CD14-positive monocyte (primary cell): ENCODE results near the gene DMAC1. TPM values are rescaled to one million over a fixed set of nuclear protein-coding genes. Genes with fewer than 3 reads are reported as not detected.

Experiments used
- DNase-seq, 3 donors: peaks; one replicate each; pipeline ENCODE4 v3.0.0-alpha.2; 2011 to 2022
- H2AFZ ChIP-seq: 2 replicates; pipeline ENCODE4 v1.6.0; 2012; ENCODE audit warnings: mild to moderate bottlenecking, low read depth, low read length, inconsistent platforms; ENCODE audit not compliant: insufficient read depth, poor library complexity, severe bottlenecking
- H3K27ac ChIP-seq, 2 donors: 1 replicate in 1 of 2; 2 replicates in 1 of 2; pipeline ENCODE4 v1.5.1; 2012 to 2013; ENCODE audit warnings: low read length in 2 of 2, control low read depth in 1 of 2, inconsistent platforms in 1 of 2, low read depth in 1 of 2, mild to moderate bottlenecking in 1 of 2
- H3K27me3 ChIP-seq, 2 donors: one replicate each; pipeline versions ENCODE4 v1.6.0 to v1.6.1; 2011 to 2013; ENCODE audit warnings: low read length in 2 of 2; ENCODE audit not compliant: control insufficient read depth in 2 of 2, insufficient read depth in 2 of 2
- H3K36me3 ChIP-seq, 2 donors: replicated peaks in 1 of 2; 1 replicate in 1 of 2; 2 replicates in 1 of 2; pipeline versions ENCODE4 v1.5.1 to v1.6.1; 2012 to 2013; ENCODE audit warnings: low read length in 2 of 2, control low read depth in 1 of 2, inconsistent platforms in 1 of 2, mild to moderate bottlenecking in 1 of 2; ENCODE audit not compliant: insufficient read depth in 2 of 2, control insufficient read depth in 1 of 2
- H3K4me1 ChIP-seq, 2 donors: 1 replicate in 1 of 2; 2 replicates in 1 of 2; pipeline versions ENCODE4 v1.5.1 to v1.6.1; 2012 to 2013; ENCODE audit warnings: low read length in 2 of 2, control low read depth in 1 of 2, inconsistent platforms in 1 of 2, mild to moderate bottlenecking in 1 of 2, moderate library complexity in 1 of 2; ENCODE audit not compliant: insufficient read depth in 2 of 2, control insufficient read depth in 1 of 2
- H3K4me2 ChIP-seq: replicated peaks from 2 replicates; pipeline ENCODE3; 2012; ENCODE audit warnings: low read length, moderate library complexity, mild to moderate bottlenecking; ENCODE audit not compliant: poor library complexity, severe bottlenecking; ENCODE audit errors: extremely low read depth
- H3K4me3 ChIP-seq, 3 experiments: fragments of 200-600 bp in 1 of 3; sonication (generic) in 1 of 3; replicated peaks in 1 of 3; 1 replicate in 2 of 3; 2 replicates in 1 of 3; pipeline ENCODE4 v1.5.1; 2011 to 2013; ENCODE audit warnings: low read length in 3 of 3, mild to moderate bottlenecking in 3 of 3, control low read depth in 2 of 3, low read depth in 2 of 3, inconsistent platforms in 1 of 3, moderate library complexity in 1 of 3
- H3K79me2 ChIP-seq: 2 replicates; pipeline ENCODE4 v1.6.0; 2012; ENCODE audit warnings: mild to moderate bottlenecking, control low read depth, inconsistent platforms, low read length, moderate library complexity; ENCODE audit not compliant: insufficient read depth
- H3K9ac ChIP-seq: 2 replicates; pipeline ENCODE4 v1.6.0; 2017; ENCODE audit warnings: low read length, mild to moderate bottlenecking; ENCODE audit not compliant: insufficient read depth, poor library complexity, severe bottlenecking
- H3K9me3 ChIP-seq, 2 donors: replicated peaks in 1 of 2; 1 replicate in 1 of 2; 2 replicates in 1 of 2; pipeline versions ENCODE4 v1.5.1 to v1.6.1; 2012 to 2013; ENCODE audit warnings: low read length in 2 of 2, control low read depth in 1 of 2; ENCODE audit not compliant: control insufficient read depth in 1 of 2, insufficient read depth in 1 of 2
- H4K20me1 ChIP-seq: 2 replicates; pipeline ENCODE4 v1.6.0; 2012; ENCODE audit warnings: mild to moderate bottlenecking, low read length, control low read depth, moderate library complexity; ENCODE audit not compliant: insufficient read depth
- H3K27ac Mint-ChIP-seq, 7 donors: one replicate each; pipeline ENCODE4 v1.8.0; 2020; ENCODE audit warnings: mild to moderate bottlenecking in 7 of 7, mixed read lengths in 7 of 7, moderate library complexity in 6 of 7, inconsistent platforms in 2 of 7
- H3K27me3 Mint-ChIP-seq, 3 donors: one replicate each; pipeline ENCODE4 v1.8.0; 2021 to 2022; ENCODE audit warnings: low read depth in 3 of 3, mild to moderate bottlenecking in 3 of 3, mixed read lengths in 3 of 3, moderate library complexity in 3 of 3, inconsistent platforms in 1 of 3
- H3K36me3 Mint-ChIP-seq, 2 donors: one replicate each; pipeline ENCODE4 v1.8.0; 2020; ENCODE audit warnings: mixed read lengths in 2 of 2, inconsistent platforms in 1 of 2, mild to moderate bottlenecking in 1 of 2
- H3K4me1 Mint-ChIP-seq: one replicate; pipeline ENCODE4 v1.8.0; 2020; ENCODE audit warnings: mild to moderate bottlenecking, mixed read lengths
- H3K4me3 Mint-ChIP-seq, 2 donors: one replicate each; pipeline ENCODE4 v1.8.0; 2020; ENCODE audit warnings: mild to moderate bottlenecking in 2 of 2, mixed read lengths in 2 of 2, moderate library complexity in 1 of 2
- H3K9me3 Mint-ChIP-seq, 7 donors: one replicate each; pipeline ENCODE4 v1.8.0; 2020 to 2022; ENCODE audit warnings: mixed read lengths in 7 of 7, mild to moderate bottlenecking in 6 of 7, moderate library complexity in 6 of 7, inconsistent platforms in 2 of 7
- WGBS: methylation state at CpG from one replicate; pipeline ENCODE4 v1.1.5; 2013; ENCODE audit warnings: missing lambda C conversion rate; ENCODE audit not compliant: insufficient coverage; 5-methylcytosine and 5-hydroxymethylcytosine counted together
- intact Hi-C, 2 donors: fragments of 100-400 bp; cut with micrococcal nuclease; formaldehyde crosslinking; loops; one replicate each; pipeline versions ENCODE4 v1.15.0 to v1.15.1; 2023
- polyA plus RNA-seq, 3 donors: library from polyadenylated mRNA; depleted of rRNA in 1 of 3; unstranded in 2 of 3; stranded (reverse) in 1 of 3; fragments of 300-500 nt in 2 of 3; fragments of >200 nt in 1 of 3; fragmentation: Illumina TruSeq in 2 of 3; gene quantifications; 1 replicate in 2 of 3; 2 replicates in 1 of 3; pipeline ENCODE4 v1.2.3, GENCODE V29; 2012 to 2021
- TF ChIP-seq, protein P1 (sequence below): fragments of 200-600 bp; IDR thresholded peaks from one replicate; pipeline ENCODE4 v1.8.0; 2022; ENCODE audit warnings: antibody characterized with exemption, mild to moderate bottlenecking

DMAC1 gene
- polyA plus RNA-seq, 3 donors = 3.0 to 29.6 (median 25.4) TPM

DNA sequence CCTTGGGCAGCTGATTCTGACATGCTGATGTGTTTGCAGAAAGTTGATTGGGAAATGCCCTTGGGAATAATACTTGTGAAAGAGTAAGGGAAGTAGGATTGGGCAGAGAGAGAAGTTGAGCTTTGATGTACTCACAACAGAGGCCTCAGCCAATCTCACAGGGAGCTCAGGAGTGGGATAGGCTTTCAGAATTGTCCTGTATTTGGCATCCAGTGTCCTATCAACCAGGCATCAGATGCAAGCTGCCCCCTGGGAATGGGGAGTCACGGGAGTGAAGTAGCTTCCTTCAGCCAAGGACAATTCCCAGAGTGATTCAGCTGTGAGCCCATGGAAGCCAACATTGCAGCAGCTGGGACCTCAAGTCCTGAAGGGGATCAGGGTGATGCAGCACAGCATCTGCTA lies 39.6 kb downstream of the DMAC1 start:
- H3K4me3 ChIP-seq = no peak overlapping the region
- no peaks in the 10 kb centered on the region for H3K27me3 ChIP-seq
- H3K4me1 ChIP-seq = no peaks in the 10 kb centered on the region
- H3K79me2 ChIP-seq = no peaks in the 10 kb centered on the region
- TF ChIP-seq, protein P1, sequence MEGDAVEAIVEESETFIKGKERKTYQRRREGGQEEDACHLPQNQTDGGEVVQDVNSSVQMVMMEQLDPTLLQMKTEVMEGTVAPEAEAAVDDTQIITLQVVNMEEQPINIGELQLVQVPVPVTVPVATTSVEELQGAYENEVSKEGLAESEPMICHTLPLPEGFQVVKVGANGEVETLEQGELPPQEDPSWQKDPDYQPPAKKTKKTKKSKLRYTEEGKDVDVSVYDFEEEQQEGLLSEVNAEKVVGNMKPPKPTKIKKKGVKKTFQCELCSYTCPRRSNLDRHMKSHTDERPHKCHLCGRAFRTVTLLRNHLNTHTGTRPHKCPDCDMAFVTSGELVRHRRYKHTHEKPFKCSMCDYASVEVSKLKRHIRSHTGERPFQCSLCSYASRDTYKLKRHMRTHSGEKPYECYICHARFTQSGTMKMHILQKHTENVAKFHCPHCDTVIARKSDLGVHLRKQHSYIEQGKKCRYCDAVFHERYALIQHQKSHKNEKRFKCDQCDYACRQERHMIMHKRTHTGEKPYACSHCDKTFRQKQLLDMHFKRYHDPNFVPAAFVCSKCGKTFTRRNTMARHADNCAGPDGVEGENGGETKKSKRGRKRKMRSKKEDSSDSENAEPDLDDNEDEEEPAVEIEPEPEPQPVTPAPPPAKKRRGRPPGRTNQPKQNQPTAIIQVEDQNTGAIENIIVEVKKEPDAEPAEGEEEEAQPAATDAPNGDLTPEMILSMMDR = no peak
- H2AFZ ChIP-seq = no peak overlapping the region
- intact Hi-C loops = no loop called here
- Mint-ChIP-seq H3K4me3 (no peak overlapping the region), H3K4me1 (no peaks in the 10 kb centered on the region), H3K27me3 (peaks cover 0 to 1% (median 0%) of the 10 kb centered on the region in 3 donors), H3K9me3 (peaks cover 0 to 8% (median 2%) of the 10 kb centered on the region in 7 donors), H3K36me3 (no peaks in the 10 kb centered on the region), H3K27ac (no peak overlapping the region)
- H3K9me3 ChIP-seq = no peaks in the 10 kb centered on the region
- DNase-seq = no peak
- no peaks in the 10 kb centered on the region for H4K20me1 ChIP-seq
- H3K27ac ChIP-seq = no peak overlapping the region
- H3K9ac ChIP-seq = no peak overlapping the region
- H3K4me2 ChIP-seq = no peak overlapping the region
- WGBS = 89% methylated on average over 1 of the region's 1 CpG
- no peaks in the 10 kb centered on the region for H3K36me3 ChIP-seq

DNA sequence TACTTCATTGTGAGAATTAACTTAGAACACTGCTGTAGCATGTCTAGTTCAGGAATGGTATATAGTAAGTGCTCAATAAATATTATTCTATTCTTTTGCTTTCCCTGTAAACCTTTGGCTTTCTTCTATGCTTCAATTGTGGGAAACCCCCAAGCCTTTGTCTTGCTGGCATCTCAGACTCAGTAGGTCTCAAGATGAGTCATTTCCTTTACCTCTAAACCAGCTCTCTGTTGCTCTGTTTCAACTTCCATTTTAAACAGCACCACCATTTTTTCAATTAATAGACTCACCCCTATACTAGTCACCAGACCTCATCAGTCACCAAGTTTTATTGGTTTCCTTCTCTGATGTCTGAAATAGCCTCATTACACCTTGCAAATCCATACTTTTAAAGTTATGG lies 43.5 kb downstream of the DMAC1 start:
- intact Hi-C loops = no loop called here
- H3K4me1 ChIP-seq = no peaks in the 10 kb centered on the region
- no peaks in the 10 kb centered on the region for H4K20me1 ChIP-seq
- Mint-ChIP-seq H3K27me3 (peaks cover 0 to 1% (median 0%) of the 10 kb centered on the region in 3 donors), H3K27ac (no peak overlapping the region), H3K36me3 (no peaks in the 10 kb centered on the region), H3K4me1 (no peaks in the 10 kb centered on the region), H3K4me3 (no peak overlapping the region), H3K9me3 (peaks cover 0 to 3% (median 0%) of the 10 kb centered on the region in 7 donors)
- H3K9ac ChIP-seq = no peak overlapping the region
- H3K4me3 ChIP-seq = no peak overlapping the region
- no peak for DNase-seq
- no peaks in the 10 kb centered on the region for H3K27me3 ChIP-seq
- TF ChIP-seq, protein P1 = no peak
- H3K27ac ChIP-seq = no peak overlapping the region
- H3K36me3 ChIP-seq = no peaks in the 10 kb centered on the region
- no peaks in the 10 kb centered on the region for H3K9me3 ChIP-seq
- H3K4me2 ChIP-seq = no peak overlapping the region
- no peaks in the 10 kb centered on the region for H3K79me2 ChIP-seq
- H2AFZ ChIP-seq = no peak overlapping the region
